Muscle of leg (tissue), 11 donors: ENCODE results near the gene CCSER2. TPM values are rescaled to one million over a fixed set of nuclear protein-coding genes. Genes with fewer than 3 reads are reported as not detected.
A peak's percentile ranks its signal among the peaks of the same experiment; 100 is the strongest.
"Not testable (repeated sequence)": the region's sequence is repeated elsewhere in the genome, so short reads cannot be mapped to it uniquely, and the experiment has no call there.

ENCODE experiments used
- DNase-seq: peaks from one replicate; pipeline ENCODE4 v3.0.0; 2013
- H3K27ac ChIP-seq: one replicate; pipeline ENCODE4 v1.5.1; 2013; ENCODE audit warnings: mild to moderate bottlenecking, low read length, control low read depth
- H3K27me3 ChIP-seq: one replicate; pipeline ENCODE4 v1.6.1; 2013; ENCODE audit warnings: low read length; ENCODE audit not compliant: control insufficient read depth, insufficient read depth
- H3K36me3 ChIP-seq: one replicate; pipeline ENCODE4 v1.6.1; 2013; ENCODE audit warnings: low read length; ENCODE audit not compliant: control insufficient read depth, insufficient read depth
- H3K4me1 ChIP-seq: one replicate; pipeline ENCODE4 v1.6.1; 2013; ENCODE audit warnings: low read length; ENCODE audit not compliant: control insufficient read depth, insufficient read depth
- H3K4me3 ChIP-seq: one replicate; pipeline ENCODE4 v1.5.1; 2013; ENCODE audit warnings: low read length, control low read depth
- H3K9me3 ChIP-seq: replicated peaks from 2 replicates; pipeline ENCODE4 v1.6.1; 2013; ENCODE audit warnings: low read depth, low read length; ENCODE audit not compliant: control insufficient read depth
- WGBS: methylation state at CpG from one replicate; pipeline ENCODE4 v1.1.5; 2013; ENCODE audit warnings: missing lambda C conversion rate; ENCODE audit not compliant: insufficient coverage; 5-methylcytosine and 5-hydroxymethylcytosine counted together
- polyA plus RNA-seq, 8 donors: library from polyadenylated mRNA; unstranded; fragments of 120-200 nt; gene quantifications; one replicate each; pipeline versions ENCODE4 v1.2.1 to v1.2.3, GENCODE V29; 2013; ENCODE audit warnings: inconsistent platforms in 1 of 8, low replicate concordance in 1 of 8; ENCODE audit not compliant: insufficient read length in 8 of 8, insufficient read depth in 1 of 8
- total RNA-seq: library from RNA; stranded (reverse); fragments of 120-200 nt; gene quantifications from one replicate; pipeline ENCODE4 v1.2.4, GENCODE V29; 2013

The CCSER2 gene
- total and polyA plus RNA-seq, 9 donors = 29.1 to 44.1 (median 37.2) TPM

- no peaks in the 10 kb centered on the region for H3K4me1 ChIP-seq
- no peak overlapping the region for H3K4me3 ChIP-seq
- H3K27ac ChIP-seq = no peak overlapping the region
- peaks cover 3% of the 10 kb centered on the region for H3K9me3 ChIP-seq
- DNase-seq = no peak
- no peaks in the 10 kb centered on the region for H3K27me3 ChIP-seq
- no peaks in the 10 kb centered on the region for H3K36me3 ChIP-seq
- 92% methylated on average over 2 of the region's 6 CpGs for WGBS
Measured at GRCh38 chr10:84401854-84402611, 73.6 kb downstream of the CCSER2 start.

- Histone ChIP-seq H3K4me3 (no peak overlapping the region), H3K27ac (no peak overlapping the region), H3K9me3 (peaks cover 4% of the 10 kb centered on the region), H3K4me1 (no peaks in the 10 kb centered on the region), H3K27me3 (no peaks in the 10 kb centered on the region), H3K36me3 (no peaks in the 10 kb centered on the region)
- DNase-seq = no peak
- no CpG with 5 or more reads among the region's 1 CpG for WGBS
Measured at GRCh38 chr10:84404783-84405182, 76.4 kb downstream of the CCSER2 start.

DNA sequence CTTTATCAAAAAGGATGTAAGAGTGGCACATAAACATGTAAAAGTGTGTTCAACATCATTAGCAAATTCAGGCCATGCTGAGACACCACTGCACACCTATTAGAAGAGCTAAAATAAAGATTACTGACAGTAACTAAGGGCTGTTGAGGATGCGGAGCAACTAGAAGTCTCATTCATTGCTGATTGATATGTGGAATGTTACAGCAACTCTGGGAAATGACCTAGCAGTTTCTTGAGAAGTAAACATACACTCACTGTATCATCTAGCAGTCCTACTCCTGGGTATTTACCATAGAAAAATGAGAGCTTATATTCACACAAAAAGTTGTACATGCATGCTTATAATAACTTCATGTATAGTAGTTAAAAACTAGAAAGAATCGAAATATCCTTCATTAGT, 77.3 kb downstream of the CCSER2 start:
- Histone ChIP-seq H3K27me3 (no peaks in the 10 kb centered on the region), H3K4me3 (no peak overlapping the region), H3K9me3 (peaks cover 2% of the 10 kb centered on the region), H3K4me1 (no peaks in the 10 kb centered on the region), H3K36me3 (no peaks in the 10 kb centered on the region), H3K27ac (no peak overlapping the region)
- DNase-seq = no peak
- no CpG with 5 or more reads among the region's 2 CpGs for WGBS

DNA sequence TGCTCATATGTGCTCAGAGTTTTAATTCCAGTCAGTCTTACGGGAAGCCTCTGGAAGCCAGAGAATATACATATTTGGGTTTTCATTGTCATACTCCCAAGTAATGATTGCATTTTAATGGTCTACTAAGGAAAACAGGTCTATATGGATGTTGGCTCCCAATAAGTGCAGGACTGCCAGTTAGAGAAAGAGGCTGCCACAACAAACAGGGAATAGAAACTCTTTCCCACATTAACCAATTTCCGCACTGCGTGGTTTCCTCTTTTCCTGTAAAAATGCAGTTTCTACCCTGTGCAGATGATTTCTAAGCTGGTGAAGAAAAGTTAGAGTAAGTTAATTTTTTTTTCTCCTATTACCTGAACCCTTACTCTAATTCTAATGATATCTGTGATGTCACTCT, 78.2 kb downstream of the CCSER2 start:
- no peaks in the 10 kb centered on the region for H3K4me1 ChIP-seq
- DNase-seq = peak; percentile 35
- no CpG with 5 or more reads among the region's 3 CpGs for WGBS

DNA sequence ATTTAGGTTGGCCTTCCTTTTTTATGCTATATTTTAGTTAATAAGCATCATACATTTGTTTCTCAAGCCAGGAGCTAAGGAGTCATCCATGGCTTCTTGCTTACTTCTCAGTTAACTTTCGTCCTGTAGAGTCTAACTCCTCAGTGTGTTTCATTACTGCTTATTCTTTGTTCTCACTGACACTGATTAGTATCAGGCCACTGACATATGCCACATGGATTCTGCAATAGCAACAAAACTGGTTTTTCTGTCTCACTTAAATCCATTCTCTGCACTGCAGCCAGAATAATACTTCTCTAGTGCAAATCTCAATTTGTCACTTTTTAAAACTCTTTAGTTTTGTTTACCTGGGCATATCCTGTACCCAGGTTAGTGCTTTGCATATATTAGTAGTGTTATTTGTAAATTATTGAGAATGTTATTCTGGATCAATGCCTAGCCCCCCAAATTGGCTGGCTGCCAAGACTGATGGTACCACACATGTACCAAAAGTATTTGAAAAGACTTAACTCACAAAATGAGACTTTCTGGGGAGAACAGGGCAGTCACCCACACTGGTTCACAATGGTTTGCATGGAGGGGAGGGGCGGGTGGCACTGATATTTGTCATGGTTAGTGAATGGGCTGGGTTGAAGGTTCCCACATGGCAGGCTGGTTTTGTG, 79.1 kb downstream of the CCSER2 start:
- no peak for DNase-seq
- no peaks in the 10 kb centered on the region for H3K4me1 ChIP-seq
- H3K36me3 ChIP-seq = no peaks in the 10 kb centered on the region
- WGBS = 64% methylated on average over 1 of the region's 2 CpGs
- no peaks in the 10 kb centered on the region for H3K27me3 ChIP-seq
- H3K9me3 ChIP-seq = peaks cover 16% of the 10 kb centered on the region
- H3K4me3 ChIP-seq = no peak overlapping the region
- H3K27ac ChIP-seq = no peak overlapping the region

More for the DNA sequence above, 78.2 kb downstream of the CCSER2 start:
- H3K9me3 ChIP-seq = peaks cover 8% of the 10 kb centered on the region
- no peaks in the 10 kb centered on the region for H3K36me3 ChIP-seq
- H3K27ac ChIP-seq = no peak overlapping the region
- H3K27me3 ChIP-seq = no peaks in the 10 kb centered on the region
- no peak overlapping the region for H3K4me3 ChIP-seq

- Histone ChIP-seq H3K9me3 (peaks cover 40% of the 10 kb centered on the region), H3K4me1 (no peaks in the 10 kb centered on the region), H3K36me3 (peaks cover 11% of the 10 kb centered on the region), H3K27ac (no peak overlapping the region), H3K4me3 (no peak overlapping the region), H3K27me3 (no peaks in the 10 kb centered on the region)
- no peak for DNase-seq
- WGBS = 100% methylated on average over 2 of the region's 2 CpGs
Measured at GRCh38 chr10:84412482-84412881, 84.1 kb downstream of the CCSER2 start.

- H3K4me1 ChIP-seq, DNase-seq, H3K4me3 ChIP-seq, H3K27me3 ChIP-seq, H3K27ac ChIP-seq: not testable (repeated sequence)
- H3K9me3 ChIP-seq = peaks cover 40% of the 10 kb centered on the region
- H3K36me3 ChIP-seq = peaks cover 11% of the 10 kb centered on the region
- no CpG with 5 or more reads among the region's 2 CpGs for WGBS
Measured at GRCh38 chr10:84414110-84414509, 85.7 kb downstream of the CCSER2 start.

DNA sequence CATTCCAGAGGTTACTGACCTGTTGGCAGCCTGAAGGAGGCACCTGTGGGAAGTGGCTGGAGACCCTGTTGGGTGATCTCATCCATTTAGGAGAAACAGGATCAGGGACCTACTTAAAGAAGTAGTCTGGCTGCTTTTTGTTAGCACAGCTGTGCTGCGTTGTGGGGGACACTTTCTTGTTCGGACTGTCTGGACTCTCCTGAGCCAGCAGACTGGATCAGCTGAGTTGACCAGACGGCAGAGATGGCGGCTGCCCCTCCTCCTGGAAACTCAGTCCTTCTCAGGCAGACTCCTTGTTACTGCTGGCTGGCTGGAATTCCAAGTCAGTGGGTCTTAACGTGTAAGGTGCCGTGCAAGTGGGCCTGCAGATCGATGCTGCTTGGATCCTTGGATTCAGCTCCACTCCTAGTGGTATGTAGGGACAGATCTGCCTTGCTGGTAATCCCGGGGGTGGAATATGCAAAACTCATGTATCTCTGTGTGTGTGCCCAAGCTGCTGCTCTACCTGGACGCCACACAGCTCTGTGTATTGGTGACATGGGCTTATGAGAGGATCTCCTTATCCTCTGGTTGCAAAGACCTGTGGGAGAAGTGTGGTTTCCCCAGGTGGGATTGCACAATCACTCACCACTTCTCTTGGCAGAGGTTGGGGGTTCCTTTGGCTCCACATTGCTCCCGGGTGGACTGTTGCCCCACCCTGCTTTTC, 87.3 kb downstream of the CCSER2 start:
- Histone ChIP-seq H3K36me3 (peaks cover 11% of the 10 kb centered on the region), H3K27me3 (no peaks in the 10 kb centered on the region), H3K9me3 (peaks cover 38% of the 10 kb centered on the region), H3K27ac (no peak overlapping the region), H3K4me3 (no peak overlapping the region), H3K4me1 (no peaks in the 10 kb centered on the region)
- 88% methylated on average over 9 of the region's 10 CpGs for WGBS
- DNase-seq = no peak

GRCh38 chr10:84416245-84416555, 87.8 kb downstream of the CCSER2 start:
- Histone ChIP-seq H3K36me3 (peaks cover 11% of the 10 kb centered on the region), H3K9me3 (peaks cover 34% of the 10 kb centered on the region), H3K27ac (no peak overlapping the region), H3K4me3 (no peak overlapping the region), H3K27me3 (no peaks in the 10 kb centered on the region), H3K4me1 (no peaks in the 10 kb centered on the region)
- no CpG with 5 or more reads among the region's 2 CpGs for WGBS
- no peak for DNase-seq

DNA sequence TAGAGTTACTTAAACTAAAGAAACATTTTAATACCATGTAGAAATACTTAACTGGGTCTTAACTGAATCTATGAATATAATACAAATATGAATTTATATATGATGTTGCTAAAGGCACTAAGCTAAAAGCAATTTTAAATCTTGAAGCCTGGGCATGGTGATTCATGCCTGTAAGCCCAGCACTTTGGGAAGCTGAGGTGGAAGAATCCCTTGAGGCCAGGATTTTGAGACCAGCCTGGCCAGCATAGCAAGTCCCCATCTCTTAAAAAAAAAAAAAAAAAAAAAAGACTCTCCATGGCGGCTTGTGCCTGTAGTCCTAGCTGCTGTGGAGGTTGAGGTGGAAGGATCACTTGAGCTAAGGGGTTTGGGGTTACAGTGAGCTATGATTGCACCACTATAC, 95.3 kb downstream of the CCSER2 start:
- DNase-seq = no peak
- Histone ChIP-seq H3K4me3 (no peak overlapping the region), H3K9me3 (no peaks in the 10 kb centered on the region), H3K27ac (no peak overlapping the region), H3K36me3 (peaks cover 15% of the 10 kb centered on the region), H3K27me3 (no peaks in the 10 kb centered on the region), H3K4me1 (peaks cover 2% of the 10 kb centered on the region)
- no CpG with 5 or more reads among the region's 1 CpG for WGBS
